ENCODE measurements around the gene GALNT9.
"Not testable (repeated sequence)": the region's sequence is repeated elsewhere in the genome, so short reads cannot be mapped to it uniquely, and the experiment has no call there.

The GALNT9 gene

DNA sequence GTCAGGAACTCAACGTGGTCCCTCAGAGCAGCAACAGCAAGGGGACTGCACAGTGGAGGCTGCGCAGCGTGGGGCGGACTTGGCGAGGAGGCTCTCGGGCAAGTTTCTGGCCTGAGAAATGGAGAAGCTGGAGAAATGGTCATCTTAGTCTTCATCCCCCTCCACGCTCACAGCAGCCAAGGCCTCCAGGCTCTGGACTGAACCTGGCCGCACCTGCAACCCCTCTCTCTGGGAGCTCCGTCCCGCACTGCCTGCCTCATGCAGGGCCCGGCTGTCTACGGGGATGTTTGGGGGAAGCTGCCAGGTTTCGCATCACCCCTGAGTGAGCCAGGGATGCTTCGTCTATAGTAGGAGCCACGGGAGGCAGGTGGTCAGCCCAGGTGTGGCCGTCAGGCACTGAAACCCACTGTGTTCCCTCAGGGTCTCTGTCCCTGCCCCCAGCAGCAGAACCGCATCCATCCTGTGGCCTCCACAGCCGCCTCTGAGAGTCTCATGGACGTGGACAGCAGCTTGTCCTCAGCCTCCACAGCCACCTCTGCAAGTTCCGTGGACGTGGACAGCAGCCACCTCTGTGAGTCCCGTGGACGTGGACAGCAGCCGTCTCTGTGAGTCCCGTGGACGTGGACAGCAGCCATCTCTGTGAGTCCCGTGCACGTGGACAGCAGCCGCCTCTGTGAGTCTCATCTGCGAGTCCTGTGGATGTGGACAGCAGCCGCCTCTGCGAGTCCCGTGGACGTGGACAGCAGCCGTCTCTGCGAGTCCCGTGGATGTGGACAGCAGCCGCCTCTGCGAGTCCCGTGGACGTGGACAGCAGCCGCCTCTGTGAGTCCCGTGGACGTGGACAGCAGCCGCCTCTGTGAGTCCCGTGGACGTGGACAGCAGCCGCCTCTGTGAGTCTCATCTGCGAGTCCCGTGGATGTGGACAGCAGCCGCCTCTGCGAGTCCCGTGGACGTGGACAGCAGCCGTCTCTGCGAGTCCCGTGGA lies 29.1 kb upstream of the GALNT9 start:
- DNase-seq (ENCODE audit: low spot score), result not testable (repeated sequence)

- no peak for DNase-seq (ENCODE audit: low spot score)
These were observed 28.3 kb upstream of the GALNT9 start for GRCh38 chr12:132357623-132358186.

DNA sequence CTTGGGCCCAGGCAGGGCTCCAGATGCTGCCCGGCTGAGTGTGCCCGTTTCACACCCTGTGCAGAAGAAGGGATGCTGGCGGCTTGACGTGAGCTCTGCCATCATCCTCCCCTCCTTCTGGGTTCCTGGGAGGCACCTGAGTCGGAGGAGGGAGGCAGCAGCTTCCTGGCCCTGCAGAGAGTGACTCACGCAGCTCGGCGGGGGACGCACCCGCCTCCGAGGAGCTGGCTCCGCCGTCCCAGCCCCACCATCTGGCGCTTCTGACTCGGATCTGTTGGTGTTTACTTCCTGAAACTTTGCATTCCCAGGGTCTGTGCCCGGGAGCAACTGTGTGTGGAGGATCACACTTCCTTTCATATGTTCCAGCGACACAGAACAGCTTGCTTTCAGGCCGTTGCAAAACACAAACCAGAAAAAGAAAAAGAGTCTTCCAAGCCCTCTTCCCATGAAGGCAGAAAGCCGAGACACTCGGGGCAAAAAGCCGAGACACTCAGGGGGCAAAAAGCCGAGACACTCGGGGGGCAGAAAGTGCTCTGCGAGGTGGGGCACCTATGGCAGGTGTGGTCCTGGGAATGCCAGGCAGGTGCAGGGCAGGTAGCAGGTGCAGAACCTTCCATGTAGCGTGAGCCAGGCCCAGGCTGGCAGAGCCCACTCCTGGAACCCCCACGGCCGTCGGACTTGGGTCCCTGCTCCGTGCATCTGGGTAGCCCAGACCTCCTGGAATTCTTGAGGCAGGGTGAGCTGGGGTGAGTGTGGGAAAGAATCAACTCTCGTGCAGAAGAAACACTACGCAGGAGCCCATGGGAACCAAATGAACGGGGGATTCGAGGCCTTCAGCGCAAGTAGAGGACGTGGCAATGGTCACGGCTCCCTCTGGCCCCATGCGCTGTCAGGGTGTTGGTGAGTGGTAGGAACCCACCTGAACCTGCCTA lies 27.6 kb upstream of the GALNT9 start:
- DNase-seq (ENCODE audit: low spot score), result peak; percentile 73

DNA sequence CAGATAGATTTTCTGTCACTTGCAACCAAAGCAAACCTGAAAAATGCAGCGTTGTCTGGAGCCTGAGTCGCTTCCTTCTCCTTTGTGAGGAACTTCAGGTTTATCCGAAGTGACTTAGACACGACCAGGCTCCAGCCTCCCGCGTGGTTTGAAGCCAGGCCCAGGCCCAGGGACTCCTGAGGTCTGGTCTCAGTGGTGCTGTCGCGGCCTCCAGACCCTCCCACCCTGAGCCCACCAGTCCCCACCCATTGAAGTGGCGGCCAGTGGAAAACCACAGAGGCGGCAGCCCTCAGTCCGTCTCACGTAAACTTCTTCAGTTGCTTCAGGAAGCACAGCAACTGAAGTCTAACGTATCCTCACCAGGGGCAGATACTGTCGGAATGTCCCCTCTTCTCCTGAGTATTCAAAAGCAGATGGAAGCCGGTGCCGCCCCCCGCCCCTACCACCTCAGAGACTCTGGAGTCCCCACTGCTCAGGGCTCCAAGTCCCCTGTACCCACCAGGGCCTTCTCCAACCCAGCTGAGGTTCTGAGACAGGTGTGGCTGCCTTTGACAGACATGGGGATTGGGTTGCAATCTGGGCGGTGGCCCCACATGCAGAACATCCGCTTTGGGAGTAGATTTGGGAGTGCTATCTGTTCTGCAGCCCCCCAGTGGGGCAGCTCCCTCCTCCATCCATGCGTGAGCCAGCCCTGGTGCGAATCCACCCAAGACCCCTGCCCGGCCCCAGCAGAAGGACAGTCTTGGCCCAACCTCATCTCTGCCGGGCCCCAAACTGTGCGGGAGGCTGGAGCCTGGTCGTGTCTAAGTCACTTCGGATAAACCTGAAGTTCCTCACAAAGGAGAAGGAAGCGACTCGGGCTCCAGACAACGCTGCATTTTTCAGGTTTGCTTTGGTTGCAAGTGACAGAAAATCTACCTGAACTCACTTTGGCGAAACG lies 26.6 kb upstream of the GALNT9 start:
- no peak for DNase-seq (ENCODE audit: low spot score)

DNA sequence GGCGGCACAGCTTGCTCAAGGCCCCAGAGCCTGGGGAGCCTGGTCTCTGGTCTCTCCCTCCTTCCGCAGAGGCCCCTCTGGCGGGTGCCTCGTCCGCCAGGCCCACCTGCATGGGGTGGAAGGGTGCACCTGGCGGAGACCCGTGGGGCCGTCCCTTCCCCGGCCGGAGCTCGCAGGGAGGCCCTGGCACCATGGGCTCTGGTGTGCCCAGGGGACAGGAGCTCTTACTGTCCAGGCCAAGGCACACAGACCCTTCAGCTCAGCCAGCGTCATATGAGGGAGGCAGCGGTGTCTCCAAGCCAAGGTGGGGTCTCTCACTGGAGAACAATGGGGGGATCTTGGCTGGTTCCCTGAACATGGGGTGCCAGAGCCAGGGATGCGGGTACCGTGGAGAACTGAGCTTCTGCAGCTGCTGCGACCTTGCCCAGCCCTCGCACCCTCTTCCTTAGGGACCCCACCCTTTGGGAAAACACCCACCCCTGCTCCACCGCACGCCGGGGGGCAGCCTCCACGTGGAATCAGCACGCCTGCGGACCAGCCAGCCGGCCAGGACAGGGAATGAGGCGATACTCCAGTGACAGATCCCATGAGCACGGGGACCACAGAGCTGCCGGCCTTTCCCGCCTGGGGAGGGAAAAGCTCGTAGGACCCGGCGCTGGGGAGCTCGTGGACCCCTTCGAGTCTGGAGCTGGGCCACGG lies 25.7 kb upstream of the GALNT9 start:
- no peak for DNase-seq (ENCODE audit: low spot score)

GRCh38 chr12:132354211-132354981 lies 25.0 kb upstream of the GALNT9 start:
- no peak for DNase-seq (ENCODE audit: low spot score)

- no peak for DNase-seq (ENCODE audit: low spot score)
These were observed 24.4 kb upstream of the GALNT9 start for GRCh38 chr12:132353811-132354210.

DNA sequence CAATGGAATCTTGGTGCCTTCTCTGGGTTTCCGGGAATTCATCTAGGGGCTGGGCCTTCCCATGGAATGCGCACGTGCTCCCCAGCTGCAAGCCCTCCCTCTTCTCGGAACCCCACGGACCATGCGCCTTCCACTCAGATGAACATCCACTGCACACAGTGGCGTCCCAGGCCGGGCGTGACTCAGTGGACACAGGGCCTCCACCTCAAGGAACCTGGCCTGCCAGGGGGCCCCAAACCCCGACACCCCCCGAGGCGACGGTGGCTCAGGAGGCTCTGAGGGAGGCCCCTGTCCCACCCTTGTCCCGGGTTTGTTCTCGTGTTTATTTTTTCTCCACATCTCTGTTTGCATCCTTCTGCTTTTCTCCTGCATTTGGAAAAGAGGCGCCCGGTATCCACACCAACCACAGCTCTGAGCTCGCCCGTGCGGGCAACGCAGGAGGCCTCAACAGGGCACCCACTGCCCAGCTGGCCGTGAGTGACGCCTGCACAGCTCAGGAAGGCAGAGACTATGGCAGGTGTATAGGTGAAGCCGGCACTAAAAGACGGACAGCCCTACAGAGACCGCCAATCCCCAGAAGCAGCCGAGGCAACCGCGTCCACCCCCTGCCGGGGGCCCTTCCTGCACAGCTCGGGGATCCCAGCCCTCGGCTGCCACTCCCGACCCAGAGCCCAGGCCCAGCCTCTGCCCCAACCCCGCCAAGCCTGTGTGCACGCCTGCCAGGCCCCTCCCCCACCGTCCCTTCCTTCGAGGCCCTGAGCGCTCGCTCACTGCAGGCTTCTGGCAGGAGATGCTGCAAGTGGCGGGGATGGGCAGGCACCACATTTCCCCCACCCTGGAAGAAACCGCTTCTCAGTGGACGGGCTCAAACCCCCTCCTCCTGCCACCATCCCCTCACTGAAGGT lies 23.8 kb upstream of the GALNT9 start:
- DNase-seq (ENCODE audit: low spot score), result no peak

DNA sequence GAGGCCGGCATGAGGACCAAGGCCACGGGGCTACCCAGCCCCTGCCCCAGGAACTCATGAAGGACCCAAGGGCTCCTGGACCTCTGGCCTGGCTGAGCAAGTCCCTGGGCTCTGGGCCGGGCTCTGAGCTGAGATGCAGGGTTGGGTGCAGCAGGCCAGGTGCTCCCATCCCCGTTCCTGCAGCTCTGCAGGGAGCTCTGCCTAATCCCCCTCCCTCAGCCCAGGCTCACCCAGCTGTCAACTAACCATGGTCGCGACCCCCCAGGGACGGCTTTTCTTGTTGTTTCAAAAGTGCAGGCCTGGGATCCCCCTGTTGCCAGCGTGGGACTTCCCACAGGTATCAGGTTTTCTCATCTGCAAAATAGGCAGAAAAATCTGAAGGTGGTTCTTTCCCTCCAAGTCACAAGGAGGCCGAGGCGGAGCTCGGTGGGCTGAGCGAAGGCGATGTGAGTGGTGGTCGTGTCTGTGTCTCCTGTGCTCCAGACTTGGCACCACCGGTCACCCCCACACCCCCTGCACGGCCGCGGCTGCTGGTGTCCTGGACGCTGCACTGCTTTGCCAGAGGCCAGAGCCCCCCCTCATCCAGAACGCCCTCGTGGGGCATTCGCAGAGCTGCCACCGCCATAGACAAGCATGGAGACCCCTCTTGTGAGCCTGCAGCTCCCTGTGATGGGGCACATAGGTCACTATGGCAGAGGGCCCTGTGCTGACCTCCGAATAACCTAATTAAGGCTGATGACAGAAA lies 22.5 kb upstream of the GALNT9 start:
- DNase-seq (ENCODE audit: low spot score), result no peak

DNA sequence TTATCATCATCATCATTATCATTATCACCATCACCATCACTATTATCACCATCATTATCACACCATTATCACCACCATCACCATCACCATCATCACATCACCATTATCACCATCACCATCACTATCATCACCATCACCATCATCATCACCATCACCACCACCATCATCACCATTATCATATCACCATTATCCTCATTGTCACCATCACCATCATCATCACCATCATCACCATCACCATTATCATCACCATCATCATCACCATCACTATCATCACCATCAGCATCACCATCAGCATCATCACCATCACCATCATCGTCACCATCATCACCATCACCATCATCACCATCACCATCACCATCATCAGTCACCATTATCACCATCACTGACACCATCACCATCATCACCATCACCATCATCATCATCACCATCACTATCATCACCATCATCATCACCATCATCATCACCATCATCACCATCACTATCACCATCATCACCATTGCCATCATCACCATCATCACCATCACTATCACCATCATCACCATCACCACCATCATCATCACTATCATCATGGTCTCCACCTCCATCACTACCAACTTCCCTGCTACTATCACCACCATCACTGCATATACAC lies 20.2 kb upstream of the GALNT9 start:
- DNase-seq (ENCODE audit: low spot score), result no peak

- no peak for DNase-seq (ENCODE audit: low spot score)
These were observed 18.8 kb upstream of the GALNT9 start for GRCh38 chr12:132348176-132348575.

DNA sequence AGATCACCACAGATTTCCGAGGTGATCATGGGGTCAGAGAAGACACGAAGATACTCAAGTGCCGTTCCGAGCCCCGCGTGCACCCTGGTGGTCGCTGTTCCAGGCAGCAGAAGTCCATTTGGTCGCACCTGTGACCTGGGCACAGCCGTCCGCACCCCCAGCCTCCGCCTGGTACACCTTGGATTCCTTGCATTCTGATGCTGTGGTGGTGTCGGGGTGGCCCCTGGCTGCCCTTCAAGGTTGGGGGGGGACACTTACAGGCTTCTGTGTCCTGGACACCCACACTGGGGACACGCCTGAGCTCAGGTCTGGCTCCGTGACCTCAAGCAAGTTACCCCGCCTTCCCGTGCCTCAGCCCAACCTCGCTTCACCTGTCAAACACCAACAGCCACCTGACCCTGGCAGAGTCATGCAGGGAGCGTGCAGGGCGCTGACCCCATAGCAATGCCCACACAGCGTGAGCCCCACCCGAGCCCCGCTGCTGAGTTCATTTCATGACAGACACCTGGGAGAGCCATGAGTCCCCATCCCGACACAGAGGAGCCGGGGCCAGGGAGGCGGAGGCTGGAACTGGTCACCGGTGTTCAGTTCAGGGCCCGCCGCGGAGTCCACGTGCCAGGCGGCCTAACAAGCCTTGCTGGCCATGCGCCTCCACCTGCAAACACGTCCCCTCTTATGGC lies 17.9 kb upstream of the GALNT9 start:
- DNase-seq (ENCODE audit: low spot score), result no peak

GRCh38 chr12:132346471-132347175 lies 17.2 kb upstream of the GALNT9 start:
- DNase-seq (ENCODE audit: low spot score), result no peak

GRCh38 chr12:132345561-132346200 lies 16.3 kb upstream of the GALNT9 start:
- DNase-seq (ENCODE audit: low spot score), result no peak

GRCh38 chr12:132345126-132345525 lies 15.7 kb upstream of the GALNT9 start:
- no peak for DNase-seq (ENCODE audit: low spot score)

GRCh38 chr12:132344601-132345000 lies 15.2 kb upstream of the GALNT9 start:
- DNase-seq (ENCODE audit: low spot score), result no peak

Measured in AG08396 (cell line).